ENCODE data around the gene RAD51AP2.

The RAD51AP2 gene

DNA sequence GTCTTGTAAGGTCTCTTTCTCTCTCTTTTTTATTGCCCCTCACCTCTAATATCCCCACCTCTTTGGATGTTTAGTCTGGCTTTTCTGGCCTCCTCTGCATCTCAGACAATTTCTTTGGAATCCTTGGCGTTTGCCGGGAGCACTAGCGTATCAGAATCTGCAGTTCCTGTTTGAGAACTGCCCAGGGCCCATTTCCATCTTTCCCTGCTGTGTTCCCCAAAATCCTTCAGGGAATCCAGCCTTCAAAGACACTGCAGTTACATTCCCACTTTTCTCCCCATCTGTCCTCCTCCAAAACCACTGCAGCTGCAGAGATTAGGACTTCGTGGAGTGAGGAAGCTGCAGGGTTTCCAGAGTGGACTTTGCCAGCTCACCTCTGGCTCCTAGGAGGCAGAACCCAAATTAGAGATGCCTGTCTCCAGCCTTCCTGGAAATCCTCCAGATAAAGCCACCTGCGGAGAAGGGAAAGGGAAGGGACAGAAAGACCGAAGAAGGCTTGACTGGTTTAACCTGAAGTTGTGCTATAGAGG, 25.0 kb upstream of the RAD51AP2 start:
- H3K4me3 ChIP-seq (ENCODE audit: low read depth, low read length, poor library complexity, severe bottlenecking): no peak overlapping the region
- H3F3A ChIP-seq (ENCODE audit: insufficient read depth, low read length): no peaks in the 10 kb centered on the region
- H3K9ac ChIP-seq (ENCODE audit: low read length): no peak overlapping the region
- H3K9me3 ChIP-seq (ENCODE audit: low read length): no peaks in the 10 kb centered on the region
- H3K36me3 ChIP-seq (ENCODE audit: insufficient read depth, low read length): no peaks in the 10 kb centered on the region
- no peak overlapping the region for H2AFZ ChIP-seq (ENCODE audit: low read length)
- TF ChIP-seq EZH2 (IDR thresholded peaks at IDR 0.05; ENCODE audit: borderline replicate concordance, low read length) (no peak), CTCF (IDR thresholded peaks at IDR 0.05; ENCODE audit: low read length) (no peak)
- H3K79me2 ChIP-seq (ENCODE audit: insufficient read depth, low read length): no peaks in the 10 kb centered on the region
- no peak overlapping the region for H3K27ac ChIP-seq (ENCODE audit: low read depth, low read length, poor library complexity, severe bottlenecking)
- H3K4me2 ChIP-seq (ENCODE audit: low read length): no peak overlapping the region
- H3K9me2 ChIP-seq (ENCODE audit: low read depth, low read length): no peaks in the 10 kb centered on the region
- no peaks in the 10 kb centered on the region for H3K27me3 ChIP-seq (ENCODE audit: insufficient read depth, low read length)
- no peaks in the 10 kb centered on the region for H4K20me1 ChIP-seq (ENCODE audit: insufficient read depth, low read length)
- H3K4me1 ChIP-seq (ENCODE audit: insufficient read depth, low read length, severe bottlenecking): no peaks in the 10 kb centered on the region

DNA sequence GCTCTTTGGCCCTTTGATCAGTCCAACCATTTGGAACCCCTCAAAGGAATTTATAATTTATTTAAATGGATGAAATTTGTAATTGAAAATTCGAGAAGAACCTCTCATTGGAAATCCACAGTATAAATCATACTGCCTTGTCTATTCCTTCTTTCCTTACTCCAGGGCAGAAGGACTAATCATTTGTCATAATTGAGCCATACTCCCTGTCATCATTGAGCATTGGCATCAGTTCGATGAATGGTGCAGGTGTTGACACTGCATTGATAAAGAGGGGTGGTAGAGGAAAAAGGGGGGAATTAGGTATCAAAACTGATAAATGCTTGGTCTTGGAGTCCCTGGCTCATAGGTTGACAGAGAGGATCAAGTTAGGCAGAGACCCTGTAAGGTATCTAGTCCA, 24.2 kb upstream of the RAD51AP2 start:
- H3K9ac ChIP-seq (ENCODE audit: low read length): no peak overlapping the region
- H3K27me3 ChIP-seq (ENCODE audit: insufficient read depth, low read length): no peaks in the 10 kb centered on the region

DNA sequence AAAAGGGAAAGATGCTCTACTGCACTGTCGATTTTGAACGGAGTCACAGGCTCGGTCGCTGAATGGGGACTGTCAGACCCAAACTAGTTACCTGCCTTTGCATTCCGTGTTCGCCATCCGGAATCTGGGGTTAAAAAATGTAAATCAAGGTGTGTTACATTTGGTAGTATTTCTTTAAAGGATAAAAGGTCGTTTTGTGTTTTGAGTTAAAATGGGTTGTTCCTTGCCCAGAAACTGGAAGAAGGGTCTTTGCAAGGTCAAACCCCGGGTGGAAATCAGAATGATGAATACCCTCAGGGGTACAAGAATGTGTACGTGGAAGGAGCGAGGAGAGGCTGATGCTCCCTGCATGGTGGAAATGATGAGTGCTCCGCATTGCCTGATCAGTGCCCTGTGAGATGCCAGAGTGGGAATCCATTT, 23.3 kb upstream of the RAD51AP2 start:
- H3K9ac ChIP-seq (ENCODE audit: low read length): no peak overlapping the region
- H3K4me1 ChIP-seq (ENCODE audit: insufficient read depth, low read length, severe bottlenecking): no peaks in the 10 kb centered on the region
- H3K36me3 ChIP-seq (ENCODE audit: insufficient read depth, low read length): no peaks in the 10 kb centered on the region
- no peaks in the 10 kb centered on the region for H3F3A ChIP-seq (ENCODE audit: insufficient read depth, low read length)
- no peak overlapping the region for H2AFZ ChIP-seq (ENCODE audit: low read length)
- no peaks in the 10 kb centered on the region for H4K20me1 ChIP-seq (ENCODE audit: insufficient read depth, low read length)
- TF ChIP-seq CTCF (IDR thresholded peaks at IDR 0.05; ENCODE audit: low read length): no peak
- no peak for TF ChIP-seq EZH2 (IDR thresholded peaks at IDR 0.05; ENCODE audit: borderline replicate concordance, low read length)
- H3K9me3 ChIP-seq (ENCODE audit: low read length): no peaks in the 10 kb centered on the region
- no peak overlapping the region for H3K4me2 ChIP-seq (ENCODE audit: low read length)
- H3K79me2 ChIP-seq (ENCODE audit: insufficient read depth, low read length): no peaks in the 10 kb centered on the region
- no peak overlapping the region for H3K27ac ChIP-seq (ENCODE audit: low read depth, low read length, poor library complexity, severe bottlenecking)
- H3K27me3 ChIP-seq (ENCODE audit: insufficient read depth, low read length): no peaks in the 10 kb centered on the region
- no peaks in the 10 kb centered on the region for H3K9me2 ChIP-seq (ENCODE audit: low read depth, low read length)
- no peak overlapping the region for H3K4me3 ChIP-seq (ENCODE audit: low read depth, low read length, poor library complexity, severe bottlenecking)

More for the DNA sequence above, 24.2 kb upstream of the RAD51AP2 start:
- no peaks in the 10 kb centered on the region for H3K79me2 ChIP-seq (ENCODE audit: insufficient read depth, low read length)
- no peaks in the 10 kb centered on the region for H3K9me2 ChIP-seq (ENCODE audit: low read depth, low read length)
- H2AFZ ChIP-seq (ENCODE audit: low read length): no peak overlapping the region
- H3K9me3 ChIP-seq (ENCODE audit: low read length): no peaks in the 10 kb centered on the region
- H3K4me1 ChIP-seq (ENCODE audit: insufficient read depth, low read length, severe bottlenecking): no peaks in the 10 kb centered on the region
- H3K27ac ChIP-seq (ENCODE audit: low read depth, low read length, poor library complexity, severe bottlenecking): no peak overlapping the region
- no peak overlapping the region for H3K4me2 ChIP-seq (ENCODE audit: low read length)
- H3K4me3 ChIP-seq (ENCODE audit: low read depth, low read length, poor library complexity, severe bottlenecking): no peak overlapping the region
- TF ChIP-seq CTCF (IDR thresholded peaks at IDR 0.05; ENCODE audit: low read length): no peak
- no peaks in the 10 kb centered on the region for H3K36me3 ChIP-seq (ENCODE audit: insufficient read depth, low read length)
- no peaks in the 10 kb centered on the region for H4K20me1 ChIP-seq (ENCODE audit: insufficient read depth, low read length)
- no peaks in the 10 kb centered on the region for H3F3A ChIP-seq (ENCODE audit: insufficient read depth, low read length)
